Kidney tubule cell (primary cell): ENCODE measurements around the gene TBC1D22A.

Experiments used
- DNase-seq: peaks from one replicate; pipeline ENCODE4 v3.0.0-alpha.2; 2018; ENCODE audit warnings: low spot score

The TBC1D22A gene

DNA sequence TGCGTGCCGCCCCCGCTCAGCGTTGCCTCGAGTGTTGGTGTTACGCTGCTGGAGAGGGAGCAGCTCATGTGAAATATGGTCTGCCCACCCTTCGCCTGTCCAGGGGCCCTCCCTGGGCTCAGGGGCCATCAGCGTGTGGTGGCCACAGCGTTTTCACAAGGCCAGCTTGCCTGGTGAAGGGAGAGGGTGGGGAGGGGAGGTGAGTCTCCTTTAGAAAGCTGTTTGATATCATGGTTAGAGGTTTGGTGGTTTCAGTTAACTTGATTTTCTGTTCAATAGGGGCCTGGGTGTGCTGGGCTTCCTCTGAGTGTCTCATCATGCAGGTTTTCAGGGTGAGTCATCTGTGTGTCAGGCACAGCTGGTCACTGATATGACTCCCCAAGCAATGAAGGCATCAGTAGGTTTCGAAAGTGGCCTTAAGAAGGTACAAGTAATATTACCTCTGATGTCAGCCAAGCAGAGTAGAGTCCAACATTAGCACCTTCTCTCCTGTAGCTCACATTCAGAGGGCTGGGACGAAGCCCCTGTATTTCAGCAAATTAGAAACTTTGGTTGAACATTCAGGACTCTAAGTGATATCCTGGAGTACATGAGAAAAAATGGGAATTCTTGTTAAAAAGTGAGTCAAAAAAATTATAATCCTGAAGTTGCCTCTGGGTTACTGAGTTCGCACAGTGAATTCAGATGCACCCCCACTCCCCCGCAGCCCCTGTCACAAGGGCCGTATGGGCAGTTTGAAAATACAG lies 172.5 kb downstream of the TBC1D22A start:
- peak; percentile 97 for DNase-seq

DNA sequence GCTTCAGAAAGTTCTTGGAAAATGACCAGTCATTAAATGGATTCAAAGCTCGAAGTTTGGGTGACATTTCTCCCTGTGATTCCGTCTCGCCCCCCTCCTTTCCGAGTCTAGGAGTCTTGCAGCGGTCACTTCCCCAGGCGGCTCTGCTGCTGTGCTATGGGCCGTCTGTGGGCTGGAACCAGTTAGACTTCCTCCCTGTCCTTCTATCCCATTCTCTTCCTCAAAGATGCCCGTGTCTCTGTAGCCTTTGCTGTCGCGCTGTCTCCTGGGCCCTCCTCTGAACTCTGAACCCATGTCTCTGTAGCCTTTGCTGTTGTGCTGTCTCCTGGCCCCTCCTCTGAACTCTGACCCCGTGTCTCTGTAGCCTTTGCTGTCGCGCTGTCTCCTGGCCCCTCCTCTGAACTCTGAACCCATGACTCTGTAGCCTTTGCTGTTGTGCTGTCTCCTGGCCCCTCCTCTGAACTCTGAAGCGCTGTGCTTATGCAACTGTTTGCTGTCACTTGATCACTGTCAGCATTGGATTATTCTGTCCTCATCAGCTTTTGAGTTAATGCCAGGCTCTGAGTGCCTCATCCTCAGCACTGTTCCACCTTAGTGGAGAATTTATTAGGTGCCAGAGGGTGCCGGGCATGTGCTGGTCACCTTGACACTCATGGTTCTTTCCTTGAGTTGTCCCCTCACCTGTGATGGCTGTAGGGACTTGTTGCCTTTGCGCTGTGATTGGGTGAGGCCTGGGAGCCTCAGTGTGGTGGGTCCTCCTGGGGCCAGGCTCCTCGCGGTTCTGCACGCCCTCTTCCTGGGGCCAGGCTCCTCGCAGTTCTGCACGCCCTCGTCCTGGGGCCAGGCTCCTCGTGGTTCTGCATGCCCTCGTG lies 173.3 kb downstream of the TBC1D22A start:
- peak; percentile 19 for DNase-seq

DNA sequence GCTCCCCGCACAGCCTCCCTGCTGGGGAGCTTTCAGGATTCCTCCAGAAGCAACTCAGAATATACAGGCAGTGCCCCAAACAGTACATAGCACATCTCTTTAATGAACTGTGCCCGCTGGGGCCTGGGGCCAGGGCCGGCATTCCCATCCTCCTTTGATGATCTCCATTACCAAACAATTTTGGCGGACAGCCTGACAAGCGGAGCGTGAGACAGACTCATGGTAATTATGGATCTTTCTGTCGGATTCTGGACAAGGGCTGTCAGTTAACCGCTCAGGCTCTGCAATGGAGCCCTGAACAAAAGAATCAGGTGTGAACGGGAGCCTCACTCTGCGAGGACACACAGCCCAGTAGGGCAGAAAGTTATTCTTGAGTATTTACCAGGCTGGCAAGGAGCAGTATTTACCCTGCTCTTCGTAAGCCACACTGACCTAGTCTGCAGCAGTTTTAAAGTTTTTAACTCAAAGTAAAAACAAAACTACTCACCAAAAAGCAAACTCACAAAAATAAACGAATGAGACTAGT lies 174.0 kb downstream of the TBC1D22A start:
- peak; percentile 83 for DNase-seq

DNA sequence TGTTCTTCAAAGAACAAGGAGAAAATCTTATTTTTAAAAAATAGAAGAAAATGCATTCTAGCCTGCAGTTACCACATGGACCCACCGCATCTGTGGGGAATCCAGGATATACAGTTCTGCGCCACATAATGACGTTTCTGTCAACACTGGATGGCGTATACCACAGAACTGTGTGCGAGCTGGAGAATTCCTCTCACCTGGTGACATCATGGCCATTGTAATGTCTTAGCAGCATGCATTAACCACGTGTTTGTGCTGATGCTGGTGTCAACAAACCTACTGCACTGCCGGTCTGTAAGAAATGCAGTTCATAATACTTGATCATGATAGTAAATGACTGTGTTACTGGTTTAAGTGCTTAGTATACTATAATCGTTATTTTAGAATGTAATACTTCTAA lies 174.7 kb downstream of the TBC1D22A start:
- DNase-seq: no peak

DNA sequence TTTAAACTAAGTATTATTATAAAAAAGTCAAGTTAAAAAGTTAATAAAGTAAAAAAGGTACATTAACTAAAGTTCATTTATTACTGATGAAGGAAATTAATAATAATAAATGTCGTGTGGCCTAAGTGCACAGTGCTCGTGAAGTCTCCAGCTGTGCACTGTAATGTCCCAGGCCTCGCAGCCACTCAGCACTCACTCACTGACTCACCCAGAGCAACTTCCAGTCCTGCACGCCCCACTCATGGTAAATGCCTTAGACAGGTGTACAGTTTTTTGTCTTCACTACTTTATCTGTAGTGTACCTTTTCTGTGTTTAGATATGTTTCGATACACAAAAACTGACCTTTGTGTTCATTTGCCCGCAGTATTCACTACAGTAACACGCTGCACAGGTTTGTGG lies 175.5 kb downstream of the TBC1D22A start:
- no peak for DNase-seq

DNA sequence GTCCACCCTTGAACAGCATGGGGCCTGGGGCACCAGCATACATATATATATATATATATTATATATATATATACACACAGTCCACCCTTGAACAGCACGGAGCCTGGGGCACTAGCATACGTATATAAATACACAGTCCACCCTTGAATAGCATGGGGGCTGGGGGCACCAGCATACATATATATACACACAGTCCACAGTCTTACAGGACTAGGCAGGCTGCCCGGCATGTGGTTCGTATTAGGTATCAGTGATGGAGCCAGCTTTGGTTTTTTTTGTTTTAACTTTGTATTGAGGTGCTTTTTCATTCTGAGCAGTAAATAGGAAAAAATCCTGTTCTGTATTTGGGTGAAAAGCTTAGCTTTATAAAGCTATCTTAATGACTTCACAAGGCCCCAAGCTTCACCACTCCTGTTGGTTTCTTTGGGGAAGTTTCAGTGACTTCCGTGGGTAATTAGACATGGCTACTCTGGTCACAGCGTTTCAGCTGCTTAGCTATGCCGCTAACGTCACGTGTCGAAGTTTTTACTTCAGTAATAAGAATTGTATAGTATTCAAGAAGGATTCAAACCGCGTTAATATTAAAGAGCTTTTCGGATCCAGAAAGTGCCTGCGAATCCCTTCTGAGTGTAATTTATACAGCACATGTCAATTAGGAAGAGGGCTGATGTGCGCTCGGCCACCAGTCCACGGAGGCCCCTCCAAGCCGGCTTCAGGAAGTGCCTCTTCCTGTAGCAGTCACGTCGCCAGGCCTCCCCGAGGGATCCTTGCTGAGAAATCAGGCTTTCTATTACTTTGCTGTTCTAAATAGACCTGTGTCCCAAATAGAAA lies 179.7 kb downstream of the TBC1D22A start:
- no peak for DNase-seq

DNA sequence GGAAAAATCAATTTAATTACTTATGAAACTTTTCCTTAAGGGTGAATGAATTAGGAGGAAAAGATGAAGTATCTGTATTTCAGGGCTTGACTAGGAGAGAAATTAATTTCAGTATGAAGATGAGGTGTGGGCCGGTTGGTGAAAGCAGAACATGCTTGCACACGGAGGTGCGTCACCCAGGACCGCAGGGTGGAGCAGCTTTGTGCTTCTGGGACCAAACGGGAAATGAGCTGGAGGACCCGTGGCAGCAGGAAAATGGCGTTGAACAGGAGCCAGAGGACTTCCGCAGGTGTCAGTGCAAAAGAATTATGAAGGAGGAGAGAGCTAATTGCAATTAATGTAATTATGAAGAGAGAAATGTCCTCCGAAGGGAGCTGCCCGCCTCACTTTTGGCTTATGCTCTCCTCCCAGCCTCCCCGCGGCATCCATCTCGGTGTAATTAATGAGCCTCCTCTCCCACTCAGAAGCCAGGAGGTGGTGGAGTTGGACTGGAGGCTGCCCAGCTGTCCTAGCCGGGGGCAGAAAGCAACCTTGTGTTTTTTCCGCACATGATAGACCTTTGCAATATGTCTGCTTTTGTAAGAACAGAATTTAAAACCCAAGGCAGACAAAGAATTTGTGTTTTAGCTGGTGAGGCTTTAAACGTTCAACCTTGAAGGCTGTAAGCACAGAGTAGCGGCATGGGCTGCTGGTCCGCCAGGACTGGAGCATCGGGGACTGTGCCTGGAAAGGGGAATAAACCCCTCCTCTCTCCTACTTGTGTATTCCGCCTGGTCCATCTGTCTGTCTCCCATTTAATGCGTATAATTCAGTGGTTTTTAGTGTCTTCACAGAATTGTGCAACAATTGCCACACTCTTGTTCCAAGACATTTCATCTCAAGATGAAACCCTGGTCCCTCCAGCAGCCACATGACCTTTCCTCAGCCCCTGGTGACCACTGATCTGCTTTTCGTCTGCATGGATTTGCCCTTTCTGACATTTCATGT lies 180.6 kb downstream of the TBC1D22A start:
- DNase-seq: no peak

DNA sequence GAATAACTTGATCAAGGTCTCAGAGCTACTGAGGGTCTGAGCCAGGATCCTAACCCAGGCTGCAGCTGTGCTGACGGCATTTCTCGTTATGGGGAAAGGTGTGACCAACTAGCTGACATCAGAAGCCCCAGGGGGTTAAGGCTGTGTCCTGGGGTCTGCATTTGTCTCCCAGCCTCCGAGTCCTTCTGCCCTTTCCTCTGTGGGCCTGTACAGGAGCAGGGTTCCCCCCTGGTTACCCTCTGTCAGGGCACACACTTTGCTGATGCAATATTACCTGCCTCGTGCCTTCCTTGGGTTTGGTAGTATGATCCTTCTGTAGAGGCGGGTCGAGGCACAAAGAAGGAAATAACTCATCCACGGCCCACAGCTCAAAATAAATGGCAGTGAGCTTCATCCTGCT lies 183.0 kb downstream of the TBC1D22A start:
- DNase-seq: no peak

DNA sequence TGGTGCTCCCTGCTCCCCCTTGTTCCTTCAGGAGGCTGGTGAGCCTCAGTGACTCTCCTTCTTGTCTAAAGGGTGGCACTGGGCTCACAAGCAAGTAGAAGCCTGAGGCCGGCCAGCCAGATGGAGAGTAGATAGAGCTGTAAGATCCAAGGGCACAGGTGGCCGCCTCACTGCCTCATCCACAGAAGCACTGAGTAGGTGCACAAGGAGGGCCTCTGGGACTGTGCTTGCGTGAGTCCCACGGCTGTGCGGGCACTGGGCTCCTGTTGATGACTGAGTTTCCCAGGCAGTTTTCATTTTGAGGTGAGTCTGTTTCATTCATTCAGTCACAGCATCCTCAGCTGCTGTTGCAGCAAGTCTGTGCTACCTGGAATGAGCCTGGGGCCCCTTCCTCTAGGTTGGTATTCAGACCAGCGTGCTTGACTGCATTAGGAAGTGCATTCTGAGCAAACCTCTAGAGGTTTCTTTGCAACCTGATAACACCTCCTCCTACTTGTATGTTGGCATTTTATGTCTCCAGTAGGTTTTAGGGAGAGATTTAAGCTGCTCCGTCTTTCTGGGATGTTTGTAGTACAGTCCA lies 184.0 kb downstream of the TBC1D22A start:
- DNase-seq: no peak

DNA sequence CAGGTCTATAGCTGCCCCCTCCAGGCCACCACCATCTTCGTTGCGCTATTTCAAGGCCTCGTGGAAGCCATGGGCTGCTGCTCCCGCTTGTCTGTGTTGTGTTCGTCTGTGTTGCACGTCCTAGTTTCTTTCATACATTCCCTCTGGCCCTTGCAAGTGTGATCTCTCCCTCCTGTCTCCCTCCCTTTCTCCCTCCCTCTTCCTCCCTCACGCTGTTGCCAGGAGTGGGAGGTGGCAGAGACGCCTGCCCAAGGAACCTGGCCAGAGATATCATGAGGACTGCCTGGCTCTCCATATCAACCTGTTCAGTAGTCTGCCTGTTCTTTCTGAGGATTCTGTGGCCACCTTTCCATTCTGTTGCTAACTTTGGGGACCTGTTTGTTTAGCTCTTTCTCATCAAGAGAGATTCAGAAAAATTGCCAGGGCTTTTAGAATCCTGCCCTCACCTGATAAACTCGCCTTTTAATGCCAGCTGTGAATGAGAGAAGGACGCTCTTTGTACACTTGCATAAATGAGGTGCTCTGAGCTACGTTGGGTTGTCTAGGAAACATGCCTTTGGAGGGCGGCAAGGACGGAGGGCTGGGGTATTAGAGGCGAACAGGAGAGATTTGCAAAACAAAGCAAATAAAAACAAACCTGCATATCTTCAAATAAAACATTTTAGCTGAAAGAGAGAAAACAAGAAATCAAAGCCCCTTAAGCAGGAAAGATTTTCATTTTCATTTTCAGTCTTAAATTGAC lies 185.2 kb downstream of the TBC1D22A start:
- DNase-seq: no peak

DNA sequence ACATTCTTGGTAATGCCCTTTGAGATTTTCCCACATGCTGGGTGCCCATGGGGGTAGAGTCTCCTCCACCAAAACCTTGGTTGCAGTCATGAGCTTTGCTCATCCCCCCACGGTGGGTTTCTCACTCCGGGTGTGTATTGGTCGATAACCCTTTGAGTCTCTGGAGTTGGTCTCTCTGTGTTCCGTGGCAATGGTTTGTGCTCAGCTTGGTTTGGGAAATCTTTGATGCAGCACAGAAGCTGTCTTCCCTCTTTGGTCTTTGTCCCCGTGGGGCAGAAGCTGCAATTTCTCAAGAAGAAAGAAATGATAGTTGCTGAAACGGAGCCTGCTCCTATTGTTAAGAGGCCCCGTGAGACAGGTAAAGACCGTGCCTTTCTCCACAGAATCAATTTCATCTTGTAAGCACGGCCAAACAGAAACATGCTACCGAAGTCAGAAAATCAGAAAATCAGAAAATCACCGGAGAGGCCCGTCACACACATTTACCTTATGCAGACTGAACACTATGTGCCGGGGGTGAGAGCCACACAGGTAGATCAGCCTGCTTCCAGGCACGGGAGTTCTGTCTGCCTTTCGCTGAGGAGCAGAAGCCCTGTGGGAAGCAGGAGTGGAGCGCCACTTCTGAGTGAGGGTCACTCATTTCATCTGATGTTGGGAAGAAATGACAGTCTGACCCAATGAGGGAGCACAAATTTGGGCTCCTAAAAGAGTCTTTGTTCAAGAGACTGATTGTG lies 186.1 kb downstream of the TBC1D22A start:
- no peak for DNase-seq

DNA sequence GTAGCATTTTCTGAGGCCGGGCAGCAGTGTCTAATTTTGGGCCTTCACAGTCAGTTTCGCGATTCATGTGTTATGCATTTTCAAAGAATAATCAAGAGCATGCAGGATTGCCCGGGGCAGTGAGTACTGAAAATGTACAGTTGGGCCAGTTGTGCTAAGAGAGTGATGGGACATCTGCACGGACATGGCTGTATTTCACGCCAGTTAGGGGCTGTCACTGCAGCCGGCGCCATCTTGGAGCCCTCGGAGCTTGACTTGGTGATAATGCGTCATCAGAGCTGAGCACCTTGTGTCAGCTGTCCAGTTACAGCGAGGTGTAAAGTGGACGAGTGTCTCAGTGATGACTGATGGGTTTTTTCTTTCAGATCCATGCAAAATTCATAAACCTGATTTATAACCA lies 188.9 kb downstream of the TBC1D22A start:
- no peak for DNase-seq

DNA sequence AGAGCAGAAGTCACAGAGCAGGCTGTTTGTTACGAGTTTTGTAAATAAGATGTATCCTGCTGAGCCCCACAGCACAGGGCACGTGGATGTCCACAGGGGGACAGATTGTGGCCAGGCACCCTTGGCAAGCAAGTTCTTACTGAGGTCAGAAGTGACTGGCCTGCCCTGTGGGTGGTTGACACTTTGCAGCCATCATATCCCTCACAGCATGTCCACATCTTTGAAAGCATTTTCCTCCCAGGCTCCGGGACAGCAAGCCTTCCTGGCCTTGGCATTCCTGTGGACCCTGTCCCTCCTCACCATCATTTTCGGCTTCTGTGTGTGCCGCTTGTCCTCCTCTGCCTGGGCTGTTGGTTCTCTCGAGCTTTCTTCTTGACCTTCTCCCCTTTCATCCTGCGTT lies 189.5 kb downstream of the TBC1D22A start:
- DNase-seq: no peak

DNA sequence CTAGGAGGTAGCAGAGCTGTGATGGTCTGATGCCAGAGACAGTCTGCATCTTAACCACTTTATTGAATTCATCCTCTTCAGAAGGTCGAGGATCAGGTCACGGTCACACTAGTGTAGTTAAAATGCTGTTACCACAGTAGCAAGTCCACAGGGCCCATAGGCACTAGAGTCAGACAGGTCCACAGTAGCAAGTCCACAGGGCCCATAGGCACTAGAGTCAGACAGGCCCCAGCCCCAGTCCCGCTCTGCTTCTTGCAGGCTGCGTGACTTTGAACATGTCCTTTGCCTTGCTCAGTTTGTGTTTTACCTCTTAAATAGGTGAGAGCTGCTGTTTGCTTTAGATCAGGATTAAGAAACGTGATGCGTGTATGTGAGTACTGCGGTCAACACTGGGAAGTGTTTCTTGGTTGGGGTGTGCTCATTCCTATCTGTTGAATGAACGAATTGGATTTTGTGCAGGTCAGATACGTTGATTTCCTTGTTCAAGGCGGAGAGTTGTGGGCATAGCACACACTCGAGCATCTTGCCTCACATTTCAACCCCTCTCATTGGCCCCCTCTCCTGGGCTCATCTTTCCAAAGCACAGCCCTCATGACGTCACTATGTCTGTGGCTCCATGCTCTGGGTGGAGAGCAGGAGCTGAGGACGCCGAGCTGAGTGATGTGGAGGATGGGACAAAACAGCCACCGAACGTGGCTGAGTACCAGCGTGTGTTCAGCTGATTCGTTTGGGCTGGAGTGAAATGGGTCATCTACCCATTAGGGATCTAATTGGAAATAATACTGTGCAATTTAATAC lies 191.7 kb downstream of the TBC1D22A start:
- DNase-seq: no peak

DNA sequence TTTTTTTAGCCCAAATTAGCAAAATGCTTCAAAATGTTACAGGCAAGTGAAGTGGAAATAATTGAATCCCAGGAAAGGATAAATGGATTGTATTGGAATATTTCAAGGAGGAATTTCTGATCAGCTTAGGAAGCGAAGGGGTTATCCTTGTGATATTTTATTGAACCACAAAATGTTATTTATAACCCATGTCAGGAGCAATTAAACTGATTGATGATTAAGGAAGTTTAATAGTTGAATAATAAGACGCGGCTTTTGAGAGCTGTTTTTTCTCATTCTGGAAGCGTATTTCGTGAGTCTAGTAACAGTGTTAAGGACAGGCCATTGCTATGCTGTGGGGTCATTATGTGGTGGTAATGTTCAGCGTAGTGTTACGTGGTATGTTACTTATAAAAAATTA lies 192.3 kb downstream of the TBC1D22A start:
- no peak for DNase-seq

DNA sequence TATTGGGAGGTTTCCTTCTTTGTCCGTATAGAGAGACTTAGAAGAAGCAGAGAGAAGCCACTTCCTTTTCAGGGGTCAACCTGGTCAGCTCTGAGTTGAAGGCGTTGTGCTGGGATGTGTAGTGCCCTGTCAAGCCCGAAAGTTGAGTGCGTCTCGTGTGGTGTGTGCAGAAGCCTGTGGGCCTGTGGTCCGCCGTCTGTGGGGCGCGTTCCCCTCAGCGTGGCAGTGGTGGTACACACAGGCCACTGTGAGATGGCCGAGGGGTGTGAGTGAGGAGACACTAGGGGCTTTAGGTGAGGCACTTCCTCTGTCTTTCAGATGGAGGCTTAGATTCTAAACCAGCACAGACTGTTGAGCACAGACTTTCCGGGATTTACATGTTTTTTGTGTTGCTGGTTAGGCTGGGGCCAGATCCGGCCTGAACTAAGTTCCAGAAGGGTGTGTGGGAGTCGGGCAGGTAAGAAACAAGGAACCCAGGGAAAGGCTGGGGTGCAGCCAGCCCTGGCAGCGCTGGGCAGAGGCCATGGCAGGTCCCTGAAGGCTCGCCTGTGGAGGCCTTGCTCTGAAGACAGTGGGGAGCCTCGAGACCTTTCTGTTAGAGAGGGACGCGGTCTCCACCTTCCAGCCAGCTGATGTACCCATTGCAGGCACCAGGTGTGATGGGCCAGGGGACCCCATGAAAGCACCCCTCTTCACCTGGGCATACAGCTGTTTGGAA lies 194.2 kb downstream of the TBC1D22A start:
- no peak for DNase-seq

DNA sequence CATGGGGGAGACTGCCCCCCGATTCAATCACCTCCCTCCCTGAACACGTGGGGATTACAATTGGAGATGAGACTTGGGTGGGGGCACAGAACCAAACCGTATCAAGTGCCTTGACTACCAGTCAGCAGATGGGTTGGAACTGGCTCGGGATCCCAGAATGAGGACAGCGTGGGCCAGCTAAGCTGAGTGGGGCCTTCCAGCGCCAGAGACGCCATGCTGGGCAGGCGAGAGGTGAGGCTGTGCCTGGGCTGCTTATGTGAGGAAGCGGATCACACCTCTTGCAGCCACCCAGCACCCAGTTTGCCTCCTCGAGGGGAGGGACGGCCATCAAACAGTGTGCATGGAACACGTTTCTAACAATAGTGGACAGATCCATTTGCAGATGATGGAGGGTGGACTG lies 195.1 kb downstream of the TBC1D22A start:
- DNase-seq: no peak

DNA sequence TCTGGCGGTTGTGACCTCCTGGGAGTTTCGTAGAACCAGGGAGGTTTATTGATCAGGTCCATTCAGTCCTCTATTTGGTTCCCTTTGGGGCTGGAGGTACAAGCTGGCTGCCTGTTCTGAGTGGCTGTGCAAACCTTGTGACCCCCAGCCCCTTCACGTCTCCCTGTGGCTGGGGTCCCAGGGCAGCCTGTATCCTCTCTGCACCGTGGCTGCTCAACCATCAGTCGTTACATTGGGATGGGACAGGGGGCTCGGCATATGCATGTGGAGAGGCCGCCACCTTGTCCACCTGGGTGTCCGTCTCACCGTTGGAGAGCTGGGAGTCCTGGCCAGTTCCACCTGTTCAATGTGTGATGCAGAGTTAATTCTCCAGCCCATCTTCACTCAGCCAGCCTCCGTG lies 195.7 kb downstream of the TBC1D22A start:
- DNase-seq: no peak
